Forelimb muscle (tissue), 1 donor: ENCODE data around the gene CDC42BPB. TPM values are rescaled to one million over a fixed set of nuclear protein-coding genes. Genes with fewer than 3 reads are reported as not detected.
A peak's percentile ranks its signal among the peaks of the same experiment; 100 is the strongest.

ENCODE experiments used
- DNase-seq: peaks from one replicate; pipeline ENCODE4 v3.0.0-alpha.2; 2013; ENCODE audit warnings: low read depth
- polyA plus RNA-seq: library from polyadenylated mRNA; unstranded; fragments of 120-200 nt; gene quantifications from one replicate; pipeline ENCODE4 v1.2.1, GENCODE V29; 2013; ENCODE audit not compliant: insufficient read length

Gene CDC42BPB, protein sequence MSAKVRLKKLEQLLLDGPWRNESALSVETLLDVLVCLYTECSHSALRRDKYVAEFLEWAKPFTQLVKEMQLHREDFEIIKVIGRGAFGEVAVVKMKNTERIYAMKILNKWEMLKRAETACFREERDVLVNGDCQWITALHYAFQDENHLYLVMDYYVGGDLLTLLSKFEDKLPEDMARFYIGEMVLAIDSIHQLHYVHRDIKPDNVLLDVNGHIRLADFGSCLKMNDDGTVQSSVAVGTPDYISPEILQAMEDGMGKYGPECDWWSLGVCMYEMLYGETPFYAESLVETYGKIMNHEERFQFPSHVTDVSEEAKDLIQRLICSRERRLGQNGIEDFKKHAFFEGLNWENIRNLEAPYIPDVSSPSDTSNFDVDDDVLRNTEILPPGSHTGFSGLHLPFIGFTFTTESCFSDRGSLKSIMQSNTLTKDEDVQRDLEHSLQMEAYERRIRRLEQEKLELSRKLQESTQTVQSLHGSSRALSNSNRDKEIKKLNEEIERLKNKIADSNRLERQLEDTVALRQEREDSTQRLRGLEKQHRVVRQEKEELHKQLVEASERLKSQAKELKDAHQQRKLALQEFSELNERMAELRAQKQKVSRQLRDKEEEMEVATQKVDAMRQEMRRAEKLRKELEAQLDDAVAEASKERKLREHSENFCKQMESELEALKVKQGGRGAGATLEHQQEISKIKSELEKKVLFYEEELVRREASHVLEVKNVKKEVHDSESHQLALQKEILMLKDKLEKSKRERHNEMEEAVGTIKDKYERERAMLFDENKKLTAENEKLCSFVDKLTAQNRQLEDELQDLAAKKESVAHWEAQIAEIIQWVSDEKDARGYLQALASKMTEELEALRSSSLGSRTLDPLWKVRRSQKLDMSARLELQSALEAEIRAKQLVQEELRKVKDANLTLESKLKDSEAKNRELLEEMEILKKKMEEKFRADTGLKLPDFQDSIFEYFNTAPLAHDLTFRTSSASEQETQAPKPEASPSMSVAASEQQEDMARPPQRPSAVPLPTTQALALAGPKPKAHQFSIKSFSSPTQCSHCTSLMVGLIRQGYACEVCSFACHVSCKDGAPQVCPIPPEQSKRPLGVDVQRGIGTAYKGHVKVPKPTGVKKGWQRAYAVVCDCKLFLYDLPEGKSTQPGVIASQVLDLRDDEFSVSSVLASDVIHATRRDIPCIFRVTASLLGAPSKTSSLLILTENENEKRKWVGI (N-terminal part only)
- polyA plus RNA-seq: 50.8 TPM

DNA sequence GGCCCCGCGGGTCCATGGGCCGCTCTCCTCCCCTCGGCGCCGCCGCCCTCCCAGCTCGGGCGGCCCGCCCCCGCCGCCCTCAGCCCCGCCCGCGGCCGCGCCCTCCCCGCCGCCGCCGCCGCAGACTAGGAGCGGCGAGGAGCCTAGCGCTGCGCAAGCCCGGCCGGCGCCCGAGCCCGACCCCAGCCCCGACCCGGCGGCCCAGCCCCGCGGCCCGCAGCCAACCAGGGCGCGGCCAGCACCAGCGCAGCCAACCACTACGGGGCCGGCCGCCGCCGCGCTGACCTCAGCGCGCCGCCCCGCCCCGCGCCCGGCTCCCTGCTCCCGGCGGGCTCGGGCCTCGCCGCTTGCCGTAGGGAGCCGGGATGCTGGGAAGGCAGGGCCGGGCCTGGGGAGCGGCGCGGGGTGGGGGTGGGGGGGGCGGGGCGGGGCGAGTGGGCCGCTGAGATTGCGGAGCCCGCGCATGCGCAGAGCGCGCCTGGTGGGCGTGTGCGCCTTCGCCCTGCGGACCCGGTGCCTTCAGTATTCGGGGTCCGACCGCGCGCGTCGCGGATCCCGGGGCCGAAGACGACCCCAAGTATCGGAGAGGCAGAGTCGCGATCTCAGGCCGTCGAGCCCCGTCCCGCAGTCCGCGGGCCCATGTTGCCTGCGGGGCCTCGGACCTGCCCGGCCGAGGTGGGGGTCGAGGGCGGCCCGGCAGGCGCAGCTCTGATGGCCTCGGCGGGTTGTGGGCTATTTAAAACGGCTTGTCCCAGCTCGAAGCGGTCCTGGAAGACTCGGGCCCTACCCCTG lies at the start of gene CDC42BPB:
CDC42BPB (minus strand) TSS at position 178 of the 792 bp plus-strand sequence. CDS start 376 bp downstream, outside the sequence.
- DNase-seq: peak; percentile 77

DNA sequence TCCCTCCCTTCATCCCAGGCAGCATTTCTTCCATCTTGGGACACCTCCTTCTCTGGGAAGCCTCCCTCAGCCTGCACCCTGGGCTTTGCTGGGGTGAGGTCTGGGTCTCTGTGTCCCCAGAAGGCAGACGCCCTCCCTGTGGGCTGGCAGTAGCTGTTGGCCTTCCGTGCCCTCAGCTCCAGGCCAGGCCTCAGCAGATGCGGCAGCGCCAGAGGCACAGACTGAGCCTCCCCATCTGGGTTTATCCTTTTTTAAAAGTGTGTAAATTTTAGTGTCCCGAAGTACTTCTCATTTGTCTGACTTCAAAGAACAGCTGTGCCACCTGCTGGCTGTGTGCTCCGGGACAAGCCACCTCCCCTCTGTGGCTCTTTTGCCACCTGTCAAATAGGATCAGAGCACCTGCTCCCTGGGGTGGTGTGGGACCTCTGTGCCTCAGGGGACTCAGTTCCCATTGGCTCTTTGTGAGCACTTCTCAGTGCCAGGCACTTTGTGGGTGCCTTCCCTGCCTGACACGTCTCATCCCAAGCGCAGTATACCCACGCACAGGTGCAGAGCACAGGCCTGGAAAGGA lies 48.3 kb upstream of the CDC42BPB start:
- DNase-seq: no peak

DNA sequence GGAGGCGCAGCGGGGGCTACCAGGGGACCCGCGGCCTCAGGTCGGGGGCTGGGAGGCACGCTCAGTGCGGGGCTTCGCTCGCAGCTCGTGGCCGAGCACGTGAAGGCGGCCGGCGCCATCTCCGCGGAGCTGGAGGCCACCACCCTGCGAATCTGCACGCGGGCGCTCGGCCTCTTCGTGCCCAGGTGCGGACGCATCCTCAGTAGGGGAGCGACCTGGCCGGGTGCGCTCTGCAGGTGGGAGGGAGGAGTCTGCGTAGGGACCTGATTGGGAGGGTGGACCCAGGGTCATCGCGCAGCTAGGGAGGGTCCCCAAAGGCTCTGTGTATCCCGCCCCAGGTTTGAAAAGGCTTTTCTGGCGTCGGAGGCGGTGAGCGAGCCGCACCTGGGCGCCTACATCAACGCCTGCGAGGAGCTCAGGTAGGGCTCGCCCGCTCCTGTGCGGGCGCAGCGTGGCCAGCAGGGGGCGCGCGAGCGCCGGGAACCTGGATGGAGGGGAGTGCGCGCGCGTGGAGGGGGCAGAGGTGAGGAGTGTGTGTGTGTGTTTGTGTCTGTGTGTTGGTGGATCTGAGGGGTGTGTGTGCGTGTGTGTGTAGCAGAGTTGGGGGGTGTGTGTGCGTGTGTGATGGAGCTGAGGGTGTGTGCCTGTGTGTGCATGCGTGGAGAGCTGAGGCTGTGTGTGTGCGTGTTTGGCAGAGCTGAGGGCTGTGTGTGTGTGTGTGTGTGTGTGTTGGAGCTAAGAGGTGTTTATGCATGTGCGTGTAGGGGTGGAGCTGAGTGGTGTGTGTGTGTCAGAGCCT lies 47.5 kb upstream of the CDC42BPB start:
- no peak for DNase-seq

DNA sequence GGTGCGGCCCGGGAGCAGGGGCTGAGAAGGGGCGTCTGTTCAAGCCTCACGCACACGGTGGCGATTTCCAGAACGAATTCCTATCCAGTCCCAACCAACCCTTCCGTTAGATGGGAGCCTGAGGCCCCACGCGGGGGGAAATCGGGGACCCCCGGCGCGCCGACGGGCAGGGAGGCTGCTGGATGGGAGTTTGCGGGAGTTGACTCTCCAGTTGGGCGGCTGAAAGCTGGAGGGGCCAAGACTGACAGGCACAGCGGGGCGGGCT lies 47.0 kb upstream of the CDC42BPB start:
- DNase-seq: no peak

DNA sequence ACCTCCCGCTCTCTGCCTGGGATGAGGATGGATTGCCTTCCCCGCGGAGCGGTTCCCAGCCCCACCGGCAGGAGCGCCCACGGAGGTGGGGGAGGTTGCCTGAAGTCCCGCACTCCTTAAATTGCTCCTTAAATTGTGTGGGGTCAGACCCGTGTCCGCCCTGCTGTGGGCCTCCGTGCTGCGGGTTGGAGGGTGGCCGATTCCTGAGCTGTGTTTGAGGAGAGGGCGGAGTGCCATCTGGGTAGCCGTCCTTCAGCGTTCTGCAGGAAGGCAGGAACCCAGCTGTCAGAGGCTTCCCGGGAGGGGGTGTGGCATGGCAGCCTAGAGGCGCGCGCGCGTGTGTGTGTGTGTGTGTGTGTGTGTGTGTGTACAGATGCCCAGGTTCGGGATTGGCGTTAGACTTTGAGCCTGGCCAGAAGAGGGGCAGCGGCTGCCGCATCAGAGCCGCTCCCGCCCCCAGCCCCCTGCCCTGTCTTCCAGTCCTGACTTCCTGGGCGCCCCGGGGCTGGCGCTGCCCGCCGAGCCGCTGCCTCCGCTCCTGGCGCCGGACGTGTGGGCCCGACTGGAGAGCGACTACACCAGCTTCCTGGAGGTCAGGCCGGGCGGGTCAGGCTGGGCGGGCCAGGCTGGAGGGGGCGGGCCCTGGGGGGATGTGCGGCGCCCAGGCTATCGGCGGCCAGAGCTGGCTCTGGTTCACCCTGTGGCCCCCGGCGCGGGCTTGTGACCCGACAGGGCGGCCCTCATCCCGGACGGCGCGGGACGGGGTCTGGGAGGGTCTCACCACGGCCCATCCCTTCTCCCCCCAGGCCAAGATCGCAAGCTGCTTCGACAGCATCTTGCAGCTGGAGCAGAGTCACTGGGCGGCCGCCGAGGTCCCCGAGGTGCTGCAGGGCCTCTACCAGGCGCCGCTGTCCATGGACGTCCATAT lies 46.4 kb upstream of the CDC42BPB start:
- no peak for DNase-seq

DNA sequence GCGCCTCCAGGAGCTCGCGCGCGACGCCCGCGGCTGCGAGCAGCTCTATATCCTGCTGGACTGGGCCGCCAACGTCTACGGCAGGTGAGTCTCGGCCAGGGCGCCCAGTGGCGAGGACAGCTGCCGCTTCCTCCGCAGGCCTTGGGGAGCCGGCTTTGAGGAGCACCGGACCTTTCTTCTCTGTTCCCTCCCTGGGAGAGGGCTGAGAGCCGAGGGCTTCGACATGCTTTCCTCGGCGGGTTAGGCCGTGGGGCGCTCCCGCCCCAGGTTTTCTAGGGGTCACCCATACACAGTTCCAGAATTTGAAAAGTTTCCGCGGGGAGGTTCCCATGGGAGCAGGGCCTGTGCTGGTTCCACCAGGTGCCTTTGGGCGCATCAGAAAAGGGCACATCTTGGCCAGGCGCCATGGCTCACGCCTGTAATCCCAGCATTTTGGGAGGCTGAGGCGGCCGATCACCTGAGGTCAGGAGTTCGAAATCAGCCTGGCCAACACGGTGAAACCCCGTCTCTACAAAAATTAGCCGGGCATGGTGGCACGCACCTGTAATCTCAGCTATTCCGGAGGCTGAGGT lies 45.4 kb upstream of the CDC42BPB start:
- no peak for DNase-seq

DNA sequence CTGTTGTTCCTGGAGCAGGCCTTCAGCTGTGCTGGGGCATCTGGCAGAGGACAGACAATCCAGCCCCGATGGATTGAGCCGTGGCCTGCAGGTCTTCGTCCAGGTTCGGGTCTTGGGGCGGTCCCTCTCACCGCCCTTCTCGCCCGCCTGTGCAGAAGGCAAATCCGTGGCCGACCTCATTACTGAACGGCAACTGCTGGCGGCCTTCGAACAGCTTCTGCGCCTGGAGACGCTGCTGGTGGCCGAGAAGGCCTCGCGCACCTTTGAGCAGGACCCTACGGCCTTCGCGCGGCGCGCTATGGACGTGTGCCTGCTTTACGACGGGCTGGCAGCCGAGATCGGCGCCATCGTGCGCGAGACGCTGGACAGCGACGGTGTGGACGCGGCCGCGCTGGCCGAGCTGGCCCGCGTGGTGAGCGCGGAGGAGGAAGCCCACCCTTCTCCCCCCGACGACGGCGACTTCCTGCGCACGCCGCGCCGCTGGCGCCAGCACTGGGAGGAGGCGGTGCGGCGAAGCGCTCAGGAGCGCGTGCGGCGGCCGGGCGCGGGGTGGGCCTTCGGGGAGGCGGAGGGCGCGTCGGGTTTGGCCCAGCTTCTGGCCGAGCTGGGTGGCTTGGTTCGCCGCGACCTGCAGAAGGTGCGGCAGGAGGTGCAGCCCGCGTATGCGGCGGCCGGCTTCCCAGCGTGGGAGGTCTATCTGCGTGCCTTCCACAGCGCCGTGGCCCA lies 44.8 kb upstream of the CDC42BPB start:
- DNase-seq: no peak

DNA sequence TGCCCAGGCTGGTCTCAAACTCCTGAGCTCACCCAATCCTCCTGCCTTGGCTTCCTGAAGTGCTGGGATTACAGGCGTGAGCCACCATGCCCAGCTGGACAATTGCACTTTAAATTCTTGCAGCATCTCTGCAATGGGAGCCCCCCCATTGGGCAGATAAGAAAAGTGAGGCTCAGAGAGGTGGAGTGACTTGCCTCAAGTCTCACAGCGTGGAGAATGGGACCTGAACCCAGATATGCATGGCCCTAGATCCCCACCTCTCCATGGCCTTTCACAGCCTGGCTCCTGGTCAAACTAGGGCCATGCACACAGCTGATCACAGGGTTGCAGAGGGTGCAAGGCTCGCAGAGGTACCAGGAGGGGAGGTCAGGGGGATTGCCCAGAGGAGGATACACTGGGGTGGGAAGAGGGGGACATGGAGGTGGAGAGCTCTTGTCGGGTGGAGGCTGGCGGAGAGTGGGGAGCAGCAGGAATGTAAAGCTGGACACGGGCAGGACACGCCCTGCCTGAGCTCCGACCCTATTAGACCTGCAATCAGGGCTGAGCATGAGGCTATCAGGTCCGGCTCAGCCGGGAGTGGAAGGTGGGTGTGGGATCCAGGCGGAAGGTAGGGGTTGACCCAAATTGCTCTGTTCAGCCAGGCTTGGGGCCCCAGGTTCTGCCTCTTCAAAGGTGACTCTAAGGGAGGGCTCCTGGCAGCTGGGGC lies 44.1 kb upstream of the CDC42BPB start:
- no peak for DNase-seq

DNA sequence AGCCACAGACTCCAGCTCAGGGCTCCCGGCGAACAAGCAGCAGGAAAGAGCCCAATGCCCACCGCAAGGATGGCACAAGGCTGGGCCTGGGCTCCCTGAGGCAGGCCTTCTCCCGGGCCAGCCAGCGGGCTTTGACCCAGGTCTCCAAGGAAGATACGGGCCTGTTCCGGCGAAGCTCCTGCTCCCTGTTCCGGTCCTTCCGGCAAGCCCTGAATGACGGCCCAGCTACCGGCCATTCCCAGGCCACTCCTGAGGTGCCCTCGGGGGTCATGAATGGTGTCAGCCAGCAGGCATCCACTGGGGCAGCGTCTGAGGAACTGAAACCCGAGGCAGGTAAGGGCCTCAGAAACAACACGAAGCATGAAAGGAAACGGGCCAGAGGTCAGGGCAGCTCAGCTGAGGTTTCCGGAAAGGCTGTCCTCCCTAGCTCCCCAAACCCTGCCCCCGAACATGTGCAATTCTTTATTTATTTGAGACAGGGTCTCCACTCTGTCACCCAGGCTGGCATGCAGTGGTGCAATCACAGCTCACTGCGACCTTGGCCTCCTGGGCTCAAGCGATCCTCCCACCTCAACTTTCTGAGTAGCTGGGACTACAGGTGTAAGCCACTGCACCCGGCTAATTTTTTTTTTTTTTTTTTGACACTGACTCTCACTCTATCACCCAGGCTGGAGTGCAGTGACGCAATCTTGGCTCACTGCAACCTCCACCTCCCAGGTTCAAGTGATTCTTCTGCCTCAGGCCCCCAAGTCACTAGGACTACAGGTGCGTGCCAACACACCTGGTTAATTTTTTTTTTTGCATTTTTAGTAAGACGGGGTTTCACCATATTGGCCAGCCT lies 43.2 kb upstream of the CDC42BPB start:
- no peak for DNase-seq

DNA sequence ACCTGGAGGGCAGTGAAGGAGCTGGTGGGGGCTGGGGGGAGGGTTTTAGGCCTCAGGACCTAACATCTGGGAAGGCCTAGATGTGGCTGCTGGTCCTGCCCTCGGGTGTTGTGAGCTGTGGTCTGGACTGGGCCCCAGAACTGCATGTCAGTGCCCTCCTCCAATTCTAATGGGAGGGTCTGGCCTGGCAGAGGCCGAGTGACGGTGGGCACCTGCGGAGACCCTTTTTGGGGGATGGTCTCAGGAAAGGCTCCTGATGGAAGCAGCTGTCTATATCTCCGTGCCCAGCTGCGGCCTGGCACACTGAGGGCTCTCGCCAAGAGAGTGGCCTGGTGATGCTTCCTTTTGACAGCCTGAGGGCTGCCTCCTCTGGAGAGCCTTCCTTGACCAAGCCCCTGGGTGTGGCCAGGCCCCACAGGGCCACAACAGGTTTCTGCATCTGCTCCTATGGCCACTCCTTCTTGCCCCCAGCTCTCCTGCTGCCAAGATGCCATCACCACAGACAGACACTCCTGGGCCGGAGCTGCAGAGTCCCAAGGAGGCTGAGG lies 42.5 kb upstream of the CDC42BPB start:
- DNase-seq: no peak

DNA sequence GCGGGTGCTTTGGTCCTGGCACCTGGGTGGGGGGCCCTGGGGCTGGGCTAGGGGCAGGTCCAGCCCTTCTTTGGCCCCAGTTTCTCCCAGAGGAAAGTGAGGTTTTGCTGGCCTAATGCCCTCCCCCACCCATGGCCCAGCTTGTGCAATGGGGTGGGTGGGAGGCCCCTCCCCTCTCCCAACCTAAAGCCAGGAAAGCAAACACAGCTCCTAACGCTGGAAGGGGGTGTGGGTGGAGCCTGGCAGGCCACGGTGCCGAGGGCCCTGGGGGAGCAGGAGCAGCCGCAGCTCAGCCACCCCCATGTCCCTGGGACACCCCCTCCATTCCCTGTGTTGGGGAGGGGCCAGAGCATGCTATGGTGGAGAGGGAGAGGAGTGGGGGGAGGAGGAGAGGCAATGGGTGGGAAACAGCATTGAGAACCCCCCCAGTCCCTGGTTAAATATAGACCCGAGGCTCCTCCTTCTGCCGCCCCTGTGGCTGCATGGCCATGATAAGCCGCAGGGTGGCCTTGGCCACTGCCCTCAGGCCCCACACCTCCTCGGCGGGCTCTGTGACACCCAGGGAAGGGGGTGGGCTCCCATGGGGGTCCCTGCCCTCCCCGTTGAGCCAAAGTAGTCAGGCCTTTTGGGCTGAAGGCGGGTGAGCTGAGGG lies 41.9 kb upstream of the CDC42BPB start:
- DNase-seq: no peak

DNA sequence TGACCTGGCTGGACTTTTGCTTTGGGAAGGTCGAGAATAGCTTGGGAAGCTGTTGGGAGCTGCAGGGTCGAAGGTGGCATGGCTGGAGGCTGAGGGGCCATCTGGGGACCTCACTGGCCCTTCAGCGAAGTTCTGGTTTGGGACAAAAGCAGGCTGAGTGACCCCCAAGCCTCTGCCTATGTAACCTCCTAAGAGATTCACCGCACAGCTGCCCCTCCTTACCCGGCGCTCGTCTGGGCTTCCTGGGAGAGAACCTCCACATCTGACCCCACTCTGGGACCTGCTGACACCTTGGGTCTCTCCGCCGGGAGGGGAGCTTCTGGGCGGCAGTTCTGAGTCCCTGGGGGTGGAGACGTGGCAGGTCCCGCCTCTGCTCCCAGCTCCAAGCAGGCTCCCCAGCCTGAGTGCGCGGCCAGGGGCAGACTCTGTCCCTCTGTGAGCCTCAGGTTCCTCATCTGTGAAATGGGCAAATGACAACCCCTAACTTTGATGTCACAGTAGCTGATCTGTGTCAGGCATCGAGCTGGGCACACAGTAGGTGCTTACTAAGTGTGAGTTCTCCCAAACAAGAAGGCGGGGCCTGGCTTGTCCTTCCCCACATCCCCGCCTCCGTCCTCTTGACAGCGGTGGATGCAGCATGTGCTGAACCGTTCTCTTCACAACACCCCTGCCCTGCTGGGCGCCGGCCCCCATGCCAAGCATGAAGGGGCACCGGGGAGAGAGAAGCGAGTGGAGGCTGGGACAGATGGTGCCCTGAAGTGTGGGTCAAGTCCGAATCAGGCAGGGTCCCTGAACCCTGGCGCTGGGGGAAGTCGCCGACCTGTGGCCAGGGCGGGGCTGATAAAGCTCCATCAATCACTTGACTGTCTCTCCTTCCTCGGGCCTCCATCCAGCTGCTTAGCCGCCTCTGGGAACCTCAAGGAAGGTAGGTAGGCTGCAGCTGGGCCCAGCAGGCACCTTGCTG lies 40.9 kb upstream of the CDC42BPB start:
- no peak for DNase-seq

DNA sequence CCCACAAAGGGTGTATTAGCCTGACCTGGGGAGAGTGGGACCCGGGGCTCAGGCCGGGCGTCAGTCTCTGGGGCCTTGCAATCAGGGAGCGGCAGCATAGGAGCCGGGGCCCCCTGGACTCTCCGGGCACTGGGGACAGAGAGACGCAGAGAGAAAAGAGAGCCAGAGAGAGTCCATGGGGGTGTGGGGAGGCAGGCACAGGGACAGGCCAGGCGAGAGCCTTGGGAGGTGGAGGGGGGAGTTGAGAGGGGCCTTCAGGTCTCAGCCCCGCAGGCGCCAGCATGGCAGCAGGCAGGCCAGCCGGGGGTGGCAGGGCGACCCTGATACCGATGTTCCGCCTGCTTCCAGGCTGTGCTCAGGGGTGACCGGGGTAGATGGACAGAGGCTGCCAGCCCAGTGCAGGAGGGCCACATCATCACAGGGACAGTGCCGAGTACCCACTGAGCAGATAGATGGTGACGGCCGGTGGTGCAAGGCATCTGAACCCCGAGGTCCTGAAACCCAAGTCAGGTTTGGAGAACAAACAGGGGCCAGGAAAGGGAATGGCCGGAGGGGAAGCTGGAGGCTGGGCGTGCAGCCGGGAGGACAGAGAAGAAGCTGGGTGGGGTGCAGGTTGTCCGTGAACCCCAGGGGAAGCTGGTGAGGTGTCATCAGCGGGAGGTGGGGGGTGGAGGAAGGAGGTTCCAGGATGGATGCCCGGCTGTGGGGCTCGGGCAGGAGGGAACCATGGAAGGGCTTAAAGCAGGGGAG lies 40.1 kb upstream of the CDC42BPB start:
- no peak for DNase-seq

DNA sequence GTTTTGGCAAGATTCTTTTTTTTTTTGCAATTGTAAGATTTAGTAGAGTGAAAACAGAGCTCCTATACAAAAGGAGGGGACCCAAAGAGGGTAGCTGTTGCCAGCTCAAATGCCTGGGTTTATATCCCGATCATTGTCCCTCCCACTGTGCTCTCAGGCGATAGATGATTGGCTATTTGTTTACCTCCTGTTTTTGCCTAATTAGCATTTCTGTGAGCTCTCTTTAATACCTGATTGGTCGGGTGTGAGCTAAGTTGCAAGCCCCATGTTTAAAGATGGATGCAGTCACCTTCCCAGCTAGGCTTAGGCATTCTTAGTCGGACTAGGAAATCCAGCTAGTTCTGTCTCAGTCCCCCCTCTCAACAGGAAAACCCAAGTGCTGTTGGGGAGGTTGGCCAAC lies 39.0 kb upstream of the CDC42BPB start:
- no peak for DNase-seq
